Esophagus muscularis mucosa (tissue), 4 donors: ENCODE measurements around the gene PPFIA3. TPM values are rescaled to one million over a fixed set of nuclear protein-coding genes. Genes with fewer than 3 reads are reported as not detected.

ENCODE experiments used
- DNase-seq: peaks from one replicate; pipeline ENCODE4 v3.0.0-alpha.2; 2017; ENCODE audit errors: extremely low spot score
- H3K27ac ChIP-seq, 4 donors: fragments of 200-600 bp; sonication (generic); replicated peaks in 1 of 4; 1 replicate in 3 of 4; 2 replicates in 1 of 4; pipeline ENCODE4 v1.5.1; 2016 to 2019; ENCODE audit warnings: mild to moderate bottlenecking in 1 of 4
- H3K27me3 ChIP-seq, 4 donors: fragments of 200-600 bp; sonication (generic); one replicate each; pipeline versions ENCODE4 v1.5.1 to v1.6.0; 2016 to 2019
- H3K36me3 ChIP-seq, 4 donors: fragments of 200-600 bp; sonication (generic); one replicate each; pipeline ENCODE4 v1.5.1; 2016 to 2019
- H3K4me1 ChIP-seq, 4 donors: fragments of 200-600 bp; sonication (generic); one replicate each; pipeline ENCODE4 v1.5.1; 2016 to 2019
- H3K4me3 ChIP-seq, 4 donors: fragments of 200-600 bp; sonication (generic); 1 replicate in 2 of 4; 2 replicates in 2 of 4; pipeline ENCODE4 v1.5.1; 2016 to 2019; ENCODE audit warnings: mild to moderate bottlenecking in 4 of 4, moderate library complexity in 1 of 4
- H3K9me3 ChIP-seq, 4 donors: fragments of 200-600 bp; sonication (generic); 1 replicate in 3 of 4; 2 replicates in 1 of 4; pipeline ENCODE4 v1.5.1; 2016 to 2019
- CTCF ChIP-seq, 3 experiments: fragments of 200-600 bp in 2 of 3; fragments of 450-650 bp in 1 of 3; sonication (generic) in 2 of 3; IDR thresholded peaks; one replicate each; pipeline ENCODE4 v1.5.1; 2017 to 2019; ENCODE audit warnings: antibody characterized with exemption in 3 of 3, mild to moderate bottlenecking in 2 of 3, moderate library complexity in 1 of 3
- EP300 ChIP-seq: sonication (generic); formaldehyde crosslinking; IDR thresholded peaks from one replicate; pipeline ENCODE4 v1.6.1; 2017; ENCODE audit warnings: antibody characterized with exemption
- POLR2A ChIP-seq: fragments of 450-650 bp; IDR thresholded peaks from one replicate; pipeline ENCODE4 v1.6.1; 2017; ENCODE audit warnings: antibody characterized with exemption, moderate library complexity, mild to moderate bottlenecking, low read depth
- POLR2AphosphoS5 ChIP-seq, 2 donors: sonication (generic); formaldehyde crosslinking; IDR thresholded peaks; one replicate each; pipeline ENCODE4 v1.6.1; 2017; ENCODE audit warnings: antibody characterized with exemption in 2 of 2
- WGBS: methylation state at CpG from one replicate; pipeline ENCODE4 v1.1.5; 2018; 5-methylcytosine and 5-hydroxymethylcytosine counted together
- intact Hi-C: fragments of 100-400 bp; cut with DNase I; formaldehyde crosslinking; loops from one replicate; pipeline ENCODE4 v1.15.1; 2023
- total RNA-seq, 4 donors: library from RNA; depleted of rRNA; stranded (reverse); fragments of >200 nt; gene quantifications; one replicate each; pipeline versions ENCODE4 v1.1.0 to v1.2.1, GENCODE V29; 2016

The PPFIA3 gene
- 1 to 10 TPM; 3.3 to 8.4 (median 5.3) TPM for total RNA-seq

DNA sequence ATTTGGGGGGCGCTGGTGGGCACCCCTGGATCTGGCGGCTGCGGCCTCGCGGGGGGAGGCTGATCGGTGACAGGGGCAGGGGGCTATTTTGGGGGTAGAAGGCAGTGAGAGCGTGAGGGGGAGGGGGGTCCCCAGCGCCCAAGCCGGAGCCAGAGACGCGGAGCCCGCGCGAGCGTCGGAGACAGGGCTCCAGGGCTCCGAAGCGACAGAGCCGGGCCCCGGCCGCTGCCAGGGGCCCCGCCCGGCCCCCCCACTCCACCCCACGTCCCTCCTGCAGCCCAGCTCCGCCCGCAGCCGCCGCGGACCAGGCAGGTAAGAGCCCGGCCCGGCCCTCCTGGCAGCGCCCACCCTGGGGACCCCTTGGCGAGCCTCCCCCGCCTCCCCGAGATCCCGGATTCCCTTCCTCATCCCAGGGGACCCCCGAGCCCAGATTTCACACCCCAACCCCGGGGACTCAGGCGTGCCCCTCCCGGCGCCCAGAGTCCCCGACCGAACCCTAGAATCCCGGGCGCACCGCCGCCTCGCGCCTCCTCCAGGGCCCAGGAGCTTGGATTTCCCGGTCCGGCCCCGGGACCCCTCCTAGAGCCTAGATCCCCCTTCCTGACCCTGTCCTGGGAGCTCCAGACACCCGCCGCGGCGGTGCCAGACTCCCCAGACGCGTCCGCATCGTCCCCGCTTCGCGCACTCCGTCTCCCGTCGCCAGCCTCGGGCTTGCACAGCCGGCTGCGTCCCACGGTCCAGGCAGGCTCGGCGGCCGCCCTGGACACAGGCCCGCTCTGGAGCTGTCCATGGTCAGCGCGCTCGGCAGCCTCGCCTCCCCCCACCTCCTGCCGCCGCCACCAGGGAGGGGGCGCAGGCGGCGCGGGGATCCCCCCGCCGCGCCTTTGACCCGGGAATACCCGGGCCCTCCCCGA is at the start of gene PPFIA3:
Gene PPFIA3 (plus strand): TSS at position 134 of the 914 bp plus-strand sequence. CDS start 8,330 bp downstream, outside the sequence.
- Histone ChIP-seq H3K4me3 (peak within 1 kb of the TSS; percentile 63 to 86 (median 70)), H3K4me1 (peaks cover 27 to 40% (median 38%) of the 10 kb centered on the region in 4 donors), H3K9me3 (no peaks in the 10 kb centered on the region), H3K27ac (peak within 1 kb of the TSS; percentile 92 to 99 (median 97)), H3K36me3 (peaks cover 0 to 4% (median 0%) of the 10 kb centered on the region in 4 donors), H3K27me3 (no peaks in the 10 kb centered on the region)
- under 1% methylated on average over 33 of the region's 90 CpGs for WGBS
- TF ChIP-seq POLR2A: no peak
- no peak for TF ChIP-seq EP300
- no peak for TF ChIP-seq POLR2AphosphoS5 (IDR thresholded peaks at IDR 0.05)
- no peak for TF ChIP-seq CTCF (IDR thresholded peaks at IDR 0.05)
- intact Hi-C loops: no loop called here
- no peak for DNase-seq

- TF ChIP-seq POLR2A (no peak), CTCF (IDR thresholded peaks at IDR 0.05) (no peak)
- H3K9me3 ChIP-seq: no peaks in the 10 kb centered on the region
- no peak overlapping the region for H3K27ac ChIP-seq
- H3K36me3 ChIP-seq: no peaks in the 10 kb centered on the region
- H3K27me3 ChIP-seq: peaks cover 7 to 92% (median 52%) of the 10 kb centered on the region in 4 donors
- no peak for DNase-seq
- no peak overlapping the region for H3K4me3 ChIP-seq
- intact Hi-C loops: no loop called here
- WGBS: 95% methylated on average over 21 of the region's 21 CpGs
- H3K4me1 ChIP-seq: peaks cover 5 to 20% (median 10%) of the 10 kb centered on the region in 4 donors
These were observed 48.9 kb upstream of the PPFIA3 start for GRCh38 chr19:49070416-49070815.

GRCh38 chr19:49071860-49072547 is 47.3 kb upstream of the PPFIA3 start:
- Histone ChIP-seq H3K27ac (no peak overlapping the region), H3K9me3 (no peaks in the 10 kb centered on the region), H3K27me3 (peaks cover 7 to 76% (median 43%) of the 10 kb centered on the region in 4 donors), H3K4me3 (peak overlapping the region; percentile 10 to 20 (median 16)), H3K36me3 (no peaks in the 10 kb centered on the region), H3K4me1 (peaks cover 5 to 20% (median 9%) of the 10 kb centered on the region in 4 donors)
- 6% methylated on average over 16 of the region's 93 CpGs for WGBS
- intact Hi-C loops: no loop called here
- TF ChIP-seq EP300 (no peak), POLR2AphosphoS5 (IDR thresholded peaks at IDR 0.05) (no peak), CTCF (IDR thresholded peaks at IDR 0.05) (no peak), POLR2A (no peak)
- no peak for DNase-seq

DNA sequence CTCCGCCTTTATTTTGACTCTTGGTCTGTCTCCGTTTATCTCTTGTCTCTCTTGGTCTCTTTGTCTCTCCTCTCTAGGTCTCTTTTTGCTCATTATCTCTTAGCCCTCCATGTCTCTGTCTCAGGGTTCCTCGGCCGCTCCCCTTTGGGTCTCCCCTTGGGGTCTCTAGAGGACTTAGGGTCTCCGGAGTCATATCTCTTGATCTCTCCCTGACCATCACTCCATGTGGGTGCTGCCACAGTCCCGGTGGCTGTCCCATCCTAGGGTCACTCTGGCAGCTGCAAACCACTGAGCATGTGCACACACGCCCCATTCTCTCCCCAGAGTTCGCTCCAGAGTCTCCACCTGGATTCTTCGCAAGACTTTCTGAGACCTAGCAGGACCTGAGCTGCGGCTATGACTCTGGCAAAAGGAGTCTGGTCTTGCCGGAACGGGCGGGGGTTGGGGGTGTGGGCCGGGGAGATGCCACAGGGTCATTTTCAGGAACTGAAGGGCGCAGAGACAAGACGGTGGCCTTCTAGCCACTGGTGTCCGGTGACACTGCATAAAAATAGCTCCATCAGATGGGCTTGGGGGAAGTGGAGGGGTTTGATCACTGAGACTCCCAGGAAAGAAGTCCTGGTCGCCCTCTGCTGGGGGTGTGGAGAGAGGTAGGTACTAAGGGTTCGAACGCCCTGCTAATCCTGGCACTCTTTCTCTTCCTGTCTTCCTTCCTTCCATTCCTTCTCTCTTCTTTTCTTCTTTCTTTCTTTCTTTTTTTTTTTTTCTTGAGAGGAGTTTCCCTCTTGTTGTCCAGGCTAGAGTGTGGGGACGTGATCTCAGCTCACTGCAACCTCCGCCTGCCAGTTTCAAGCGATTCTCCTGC is 45.6 kb upstream of the PPFIA3 start:
- H3K36me3 ChIP-seq: no peaks in the 10 kb centered on the region
- no peak overlapping the region for H3K27ac ChIP-seq
- H3K4me1 ChIP-seq: peaks cover 5 to 20% (median 9%) of the 10 kb centered on the region in 4 donors
- peaks cover 7 to 58% (median 39%) of the 10 kb centered on the region in 4 donors for H3K27me3 ChIP-seq
- DNase-seq: no peak
- H3K4me3 ChIP-seq: no peak overlapping the region
- no peak for TF ChIP-seq POLR2A
- TF ChIP-seq EP300: no peak
- no peak for TF ChIP-seq POLR2AphosphoS5 (IDR thresholded peaks at IDR 0.05)
- no peak for TF ChIP-seq CTCF (IDR thresholded peaks at IDR 0.05)
- 60% methylated on average over 22 of the region's 23 CpGs for WGBS
- no peaks in the 10 kb centered on the region for H3K9me3 ChIP-seq
- intact Hi-C loops: no loop called here
